ENCODE measurements around the gene RPS19.

The RPS19 gene

DNA sequence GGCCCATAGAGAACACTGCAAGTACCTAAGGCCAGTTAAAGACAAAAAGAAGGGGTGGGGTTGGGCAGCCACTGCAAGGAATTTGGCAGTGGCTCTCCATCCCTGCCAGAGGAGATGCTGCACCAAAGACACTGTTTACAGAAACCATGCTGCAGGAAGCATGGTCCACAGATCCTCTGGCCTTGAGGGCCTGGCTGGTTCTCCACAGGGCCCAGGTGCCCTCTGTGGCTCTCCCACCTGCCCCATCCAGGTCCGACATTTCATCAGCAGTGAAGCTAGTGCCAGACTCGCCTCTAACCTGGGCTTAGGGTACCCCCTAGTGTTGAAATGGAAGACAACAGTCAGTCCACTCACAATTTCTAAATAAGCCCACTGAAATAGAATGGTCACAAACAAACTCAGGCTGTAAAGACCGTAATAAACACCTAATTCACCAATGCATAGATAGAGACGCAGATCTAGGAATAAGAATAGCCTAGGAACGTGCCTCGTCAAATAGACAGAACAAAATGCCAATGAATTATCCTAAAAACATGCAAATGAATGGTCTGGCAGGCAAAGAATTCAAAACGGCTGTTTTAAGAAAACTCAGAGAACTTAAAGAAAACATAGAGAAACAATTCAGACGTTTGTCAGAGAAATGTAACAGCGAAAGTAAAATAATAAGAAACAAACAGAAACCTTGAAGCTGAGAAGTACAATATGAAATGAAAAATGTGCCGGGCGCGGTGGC, 38.9 kb upstream of the RPS19 start:
- TF ChIP-seq CTCF (IDR thresholded peaks at IDR 0.05; ENCODE audit: low read depth, low read length), result peak; percentile 46
- H3K4me3 ChIP-seq (ENCODE audit: low read depth, low read length), result no peak overlapping the region

GRCh38 chr19:41837981-41838708, 21.9 kb upstream of the RPS19 start:
- H3K4me3 ChIP-seq (ENCODE audit: low read depth, low read length), result no peak overlapping the region
- no peak for TF ChIP-seq CTCF (IDR thresholded peaks at IDR 0.05; ENCODE audit: low read depth, low read length)

DNA sequence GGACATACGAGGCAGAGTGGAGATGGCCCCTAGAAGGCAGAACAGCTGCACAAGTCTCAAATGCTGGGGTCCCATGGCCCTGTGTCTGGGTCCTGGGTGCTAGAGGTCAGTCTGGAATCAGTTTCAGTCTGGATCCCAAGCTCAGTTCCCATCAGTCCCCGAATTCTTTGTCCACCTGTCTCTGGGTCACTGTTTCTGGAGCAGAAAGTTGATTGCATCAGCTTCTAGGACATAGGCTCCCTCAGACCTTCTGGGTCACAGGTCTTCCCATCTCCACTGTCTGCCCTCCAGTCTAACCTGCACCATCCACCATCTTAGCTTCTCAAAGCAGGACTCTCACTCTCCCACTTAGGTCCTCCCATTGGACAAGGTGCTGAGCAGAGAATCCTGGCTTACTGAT, 20.8 kb upstream of the RPS19 start:
- TF ChIP-seq CTCF (IDR thresholded peaks at IDR 0.05; ENCODE audit: low read depth, low read length), result no peak
- no peak overlapping the region for H3K4me3 ChIP-seq (ENCODE audit: low read depth, low read length)

GRCh38 chr19:41843371-41843770, 16.7 kb upstream of the RPS19 start:
- no peak for TF ChIP-seq CTCF (IDR thresholded peaks at IDR 0.05; ENCODE audit: low read depth, low read length)
- no peak overlapping the region for H3K4me3 ChIP-seq (ENCODE audit: low read depth, low read length)

DNA sequence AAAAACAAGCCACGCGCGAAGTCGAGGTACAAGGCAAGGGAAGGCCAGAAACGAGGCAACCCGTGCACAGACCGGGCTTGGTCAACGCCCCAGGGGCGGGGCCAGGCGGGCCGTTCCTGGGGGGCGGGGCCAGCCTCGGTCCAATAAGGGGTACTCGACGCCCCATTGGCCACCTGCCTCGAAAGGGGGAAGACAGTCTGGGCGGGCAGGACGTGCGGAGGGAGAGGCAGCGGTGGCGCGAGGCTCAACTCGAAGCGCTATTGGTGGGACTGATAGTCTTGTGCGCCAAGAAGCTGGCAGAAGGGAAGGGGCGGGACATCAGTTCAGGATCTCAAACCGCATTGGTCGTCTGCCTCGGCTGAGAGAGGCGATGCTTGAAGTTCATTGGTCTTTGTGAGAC, 15.5 kb upstream of the RPS19 start, which contains the start of gene LYPD4:
Gene LYPD4, minus strand, starts transcription at position 83 of the 400 bp plus-strand sequence. CDS start 5,398 bp downstream, outside the sequence.
- H3K4me3 ChIP-seq (ENCODE audit: low read depth, low read length), result no peak within 1 kb of the TSS
- no peak for TF ChIP-seq CTCF (IDR thresholded peaks at IDR 0.05; ENCODE audit: low read depth, low read length)

GRCh38 chr19:41845001-41845050, 15.2 kb upstream of the RPS19 start, which contains the start of gene DMRTC2:
Gene DMRTC2 (plus strand): TSS chr19:41845042. CDS start chr19:41847429, 2,387 bp downstream.
- TF ChIP-seq CTCF (IDR thresholded peaks at IDR 0.05; ENCODE audit: low read depth, low read length), result no peak
- H3K4me3 ChIP-seq (ENCODE audit: low read depth, low read length), result no peak within 1 kb of the TSS

- H3K4me3 ChIP-seq (ENCODE audit: low read depth, low read length), result no peak overlapping the region
- no peak for TF ChIP-seq CTCF (IDR thresholded peaks at IDR 0.05; ENCODE audit: low read depth, low read length)
Measured at GRCh38 chr19:41845051-41845590, 14.9 kb upstream of the RPS19 start.
